SK-N-SH (cell line): ENCODE measurements around the gene FBXO31. TPM values are rescaled to one million over a fixed set of nuclear protein-coding genes. Genes with fewer than 3 reads are reported as not detected.

Experiments
- CTCF ChIA-PET: fragments of 300-600, 350-600 bp; formaldehyde crosslinking; extraction: SDS; loops from one replicate; lab custom pipeline; 2021; lab: Yijun Ruan, JAX
- POLR2A ChIA-PET: fragments of 350-600 bp; sonication (Branson Sonifier 250); formaldehyde crosslinking; extraction: SDS; loops from one replicate; lab custom pipeline; 2020; ENCODE audit warnings: antibody characterized with exemption, inconsistent platforms; lab: Yijun Ruan, JAX
- DNase-seq: peaks from one replicate; pipeline ENCODE4 v3.0.0; 2012
- H2AFZ ChIP-seq: fragments of 200-600 bp; sonication (generic); 2 replicates; pipeline ENCODE4 v1.8.1; 2016; ENCODE audit warnings: antibody characterized with exemption, mild to moderate bottlenecking, low read depth
- H3F3A ChIP-seq: fragments of 200-600 bp; sonication (generic); replicated peaks from 2 replicates; pipeline ENCODE3; 2016; ENCODE audit warnings: antibody characterized with exemption, mild to moderate bottlenecking; ENCODE audit not compliant: insufficient read depth
- H3K27ac ChIP-seq, 2 experiments: fragments of 200-500 bp in 1 of 2; fragments of 200-600 bp in 1 of 2; sonication (Bioruptor generic) in 1 of 2; sonication (generic), shearing (Covaris generic) in 1 of 2; 2 replicates each; pipeline versions ENCODE4 v1.5.1 to v1.6.1; 2014 to 2016; ENCODE audit warnings: low read depth in 2 of 2, inconsistent platforms in 1 of 2, low read length in 1 of 2, mild to moderate bottlenecking in 1 of 2, mixed read lengths in 1 of 2
- H3K27me3 ChIP-seq: fragments of 200-600 bp; sonication (generic), shearing (Covaris generic); 2 replicates; pipeline ENCODE4 v1.6.1; 2016; ENCODE audit warnings: mixed run types; ENCODE audit not compliant: insufficient read depth
- H3K36me3 ChIP-seq, 2 experiments: fragments of 200-500 bp in 1 of 2; fragments of 200-600 bp in 1 of 2; sonication (Bioruptor generic) in 1 of 2; sonication (generic) in 1 of 2; replicated peaks in 1 of 2; 2 replicates each; pipeline versions ENCODE3 to v1.5.1; 2014 to 2016; ENCODE audit warnings: low read length in 1 of 2, mild to moderate bottlenecking in 1 of 2; ENCODE audit not compliant: insufficient read depth in 2 of 2, control insufficient read depth in 1 of 2
- H3K4me1 ChIP-seq, 2 experiments: fragments of 200-500 bp in 1 of 2; fragments of 200-600 bp in 1 of 2; sonication (Bioruptor generic) in 1 of 2; sonication (generic), shearing (Covaris generic) in 1 of 2; 2 replicates each; pipeline versions ENCODE4 v1.5.1 to v1.6.1; 2014 to 2016; ENCODE audit warnings: low read depth in 1 of 2, low read length in 1 of 2, mixed run types in 1 of 2; ENCODE audit not compliant: insufficient read depth in 2 of 2, control insufficient read depth in 1 of 2
- H3K4me2 ChIP-seq: fragments of 200-600 bp; sonication (generic), shearing (Covaris generic); 2 replicates; pipeline ENCODE4 v1.6.1; 2017; ENCODE audit warnings: mixed run types
- H3K4me3 ChIP-seq, 2 experiments: fragments of 200-500 bp in 1 of 2; fragments of 200-600 bp in 1 of 2; sonication (Bioruptor generic) in 1 of 2; sonication (generic), shearing (Covaris generic) in 1 of 2; 2 replicates each; pipeline versions ENCODE4 v1.5.1 to v1.8.1; 2014 to 2016; ENCODE audit warnings: low read depth in 2 of 2, inconsistent platforms in 1 of 2, low read length in 1 of 2, mild to moderate bottlenecking in 1 of 2, mixed read lengths in 1 of 2, moderate library complexity in 1 of 2
- H3K79me2 ChIP-seq: fragments of 200-600 bp; sonication (generic); 2 replicates; pipeline ENCODE4 v1.8.1; 2017; ENCODE audit warnings: mild to moderate bottlenecking; ENCODE audit not compliant: insufficient read depth
- H3K9ac ChIP-seq: fragments of 200-600 bp; sonication (generic); 2 replicates; pipeline ENCODE4 v1.6.1; 2017; ENCODE audit warnings: mixed run types
- H3K9me2 ChIP-seq: fragments of 200-600 bp; sonication (generic); 2 replicates; pipeline ENCODE4 v1.6.1; 2017; ENCODE audit warnings: mixed run types
- H3K9me3 ChIP-seq: fragments of 200-600 bp; sonication (generic); 2 replicates; pipeline ENCODE4 v1.6.1; 2017; ENCODE audit warnings: mixed run types, mild to moderate bottlenecking, moderate library complexity
- H4K20me1 ChIP-seq: fragments of 200-600 bp; sonication (generic); 2 replicates; pipeline ENCODE4 v1.6.1; 2017; ENCODE audit warnings: mild to moderate bottlenecking, mixed run types; ENCODE audit not compliant: insufficient read depth
- ELF1 ChIP-seq: IDR thresholded peaks from 2 replicates; pipeline ENCODE4 v1.4.0; 2012
- EZH2phosphoT487 ChIP-seq: fragments of 200-600 bp; sonication (generic); IDR thresholded peaks from 2 replicates; pipeline ENCODE4 v1.6.1; 2017; ENCODE audit warnings: low read depth, mixed run types, mild to moderate bottlenecking, antibody characterized with exemption, moderate library complexity, borderline replicate concordance
- GATA2 ChIP-seq: sonication (generic); formaldehyde crosslinking; IDR thresholded peaks from 2 replicates; pipeline ENCODE4 v1.5.0; 2020; ENCODE audit warnings: mild to moderate bottlenecking, missing genetic modification reagents
- POLR2AphosphoS5 ChIP-seq: IDR thresholded peaks from 2 replicates; pipeline ENCODE4 v1.6.1; 2012; ENCODE audit warnings: low read depth, low read length
- RAD21 ChIP-seq: IDR thresholded peaks from 2 replicates; pipeline ENCODE4 v1.6.1; 2012; ENCODE audit warnings: mild to moderate bottlenecking, low read length
- RCOR1 ChIP-seq: fragments of 150-350 bp; IDR thresholded peaks from 2 replicates; pipeline ENCODE4 v1.6.1; 2017; ENCODE audit warnings: antibody characterized with exemption, low read length
- SMC3 ChIP-seq: IDR thresholded peaks from 2 replicates; pipeline ENCODE4 v1.6.1; 2012; ENCODE audit warnings: low read depth, low read length, improper control_type of control experiment
- TEAD4 ChIP-seq: IDR thresholded peaks from 2 replicates; pipeline ENCODE4 v1.4.0; 2012; ENCODE audit warnings: mild to moderate bottlenecking, borderline replicate concordance; ENCODE audit not compliant: insufficient read depth
- WGBS: methylation state at CpG from one replicate; pipeline ENCODE4 v1.1.6; 2017; ENCODE audit warnings: low lambda C conversion rate; 5-methylcytosine and 5-hydroxymethylcytosine counted together
- polyA plus RNA-seq, 3 experiments: library from polyadenylated mRNA; depleted of rRNA; stranded (reverse); fragments of >200 nt; gene quantifications; 2 replicates each; pipeline ENCODE4 v1.2.3, GENCODE V29; 2012
- TF ChIP-seq, protein P1 (sequence below): IDR thresholded peaks from 2 replicates; pipeline ENCODE4 v1.4.0; 2012; ENCODE audit warnings: low read depth
- TF ChIP-seq, protein P2 (sequence below): IDR thresholded peaks from 2 replicates; pipeline ENCODE4 v1.6.1; 2012; ENCODE audit warnings: mild to moderate bottlenecking, low read depth, low read length, moderate library complexity
- TF ChIP-seq, protein P3 (sequence below): IDR thresholded peaks from 2 replicates; pipeline ENCODE4 v1.4.0; 2012; ENCODE audit warnings: low read depth, borderline replicate concordance
- TF ChIP-seq, protein P4 (sequence below): fragments of 150-350 bp; IDR thresholded peaks from 2 replicates; pipeline ENCODE4 v1.6.1; 2017; ENCODE audit warnings: antibody characterized with exemption, low read length, low read depth, borderline replicate concordance
- TF ChIP-seq, protein P5 (sequence below): IDR thresholded peaks from 2 replicates; pipeline ENCODE4; 2012

Gene FBXO31
- polyA plus RNA-seq, 1 of the 3 experiments (the other 2 are of a cell fraction) = 14.2 TPM

DNA sequence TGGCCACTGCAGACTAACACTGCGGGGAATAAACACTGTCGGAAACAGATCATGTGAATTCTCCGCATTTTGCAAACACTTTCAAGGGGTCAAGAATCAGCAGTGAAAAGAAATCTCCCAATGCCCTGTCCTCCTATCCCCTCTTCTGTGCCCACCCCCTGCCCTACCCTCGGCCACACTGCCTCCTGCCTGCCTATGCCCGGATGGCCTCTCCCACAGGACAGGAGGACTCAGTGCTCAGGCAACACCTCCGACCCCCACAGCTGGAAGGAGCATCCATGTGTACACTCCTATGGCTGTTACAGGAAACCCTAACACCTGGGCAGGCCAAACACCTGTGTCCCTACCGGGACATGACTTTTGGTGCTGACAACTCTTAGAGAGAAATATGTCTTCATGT lies 24.5 kb downstream of the FBXO31 start:
- H3K4me1 ChIP-seq = peaks cover 9% of the 10 kb centered on the region in 2 experiments; a peak in 2 of 4 replicates
- no peak overlapping the region for H3K4me2 ChIP-seq
- ChIA-PET POLR2A (no interaction called here), CTCF (interaction anchor here (1.6 kb wide), 1 partner anchor 27 kb away, joined by 5 read pairs; no protein-coding TSS in a partner anchor)
- WGBS = 96% methylated on average over 7 of the region's 7 CpGs
- no peaks in the 10 kb centered on the region for H3K27me3 ChIP-seq
- no peaks in the 10 kb centered on the region for H3K9me2 ChIP-seq
- H3F3A ChIP-seq = no peaks in the 10 kb centered on the region
- peaks cover 14% of the 10 kb centered on the region for H3K79me2 ChIP-seq
- no peaks in the 10 kb centered on the region for H3K9me3 ChIP-seq
- H2AFZ ChIP-seq = no peak overlapping the region
- H3K4me3 ChIP-seq = no peak overlapping the region
- no peak overlapping the region for H3K27ac ChIP-seq
- H3K36me3 ChIP-seq = peaks cover 22 to 28% of the 10 kb centered on the region in 2 experiments
- peaks cover 9% of the 10 kb centered on the region for H4K20me1 ChIP-seq
- TF ChIP-seq POLR2AphosphoS5 (no peak), SMC3 (no peak), RCOR1 (no peak), ELF1 (no peak), EZH2phosphoT487 (no peak), RAD21 (no peak), GATA2 (no peak), TEAD4 (no peak)
- TF ChIP-seq, protein P1, sequence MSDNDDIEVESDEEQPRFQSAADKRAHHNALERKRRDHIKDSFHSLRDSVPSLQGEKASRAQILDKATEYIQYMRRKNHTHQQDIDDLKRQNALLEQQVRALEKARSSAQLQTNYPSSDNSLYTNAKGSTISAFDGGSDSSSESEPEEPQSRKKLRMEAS = no peak
- TF ChIP-seq, protein P2, sequence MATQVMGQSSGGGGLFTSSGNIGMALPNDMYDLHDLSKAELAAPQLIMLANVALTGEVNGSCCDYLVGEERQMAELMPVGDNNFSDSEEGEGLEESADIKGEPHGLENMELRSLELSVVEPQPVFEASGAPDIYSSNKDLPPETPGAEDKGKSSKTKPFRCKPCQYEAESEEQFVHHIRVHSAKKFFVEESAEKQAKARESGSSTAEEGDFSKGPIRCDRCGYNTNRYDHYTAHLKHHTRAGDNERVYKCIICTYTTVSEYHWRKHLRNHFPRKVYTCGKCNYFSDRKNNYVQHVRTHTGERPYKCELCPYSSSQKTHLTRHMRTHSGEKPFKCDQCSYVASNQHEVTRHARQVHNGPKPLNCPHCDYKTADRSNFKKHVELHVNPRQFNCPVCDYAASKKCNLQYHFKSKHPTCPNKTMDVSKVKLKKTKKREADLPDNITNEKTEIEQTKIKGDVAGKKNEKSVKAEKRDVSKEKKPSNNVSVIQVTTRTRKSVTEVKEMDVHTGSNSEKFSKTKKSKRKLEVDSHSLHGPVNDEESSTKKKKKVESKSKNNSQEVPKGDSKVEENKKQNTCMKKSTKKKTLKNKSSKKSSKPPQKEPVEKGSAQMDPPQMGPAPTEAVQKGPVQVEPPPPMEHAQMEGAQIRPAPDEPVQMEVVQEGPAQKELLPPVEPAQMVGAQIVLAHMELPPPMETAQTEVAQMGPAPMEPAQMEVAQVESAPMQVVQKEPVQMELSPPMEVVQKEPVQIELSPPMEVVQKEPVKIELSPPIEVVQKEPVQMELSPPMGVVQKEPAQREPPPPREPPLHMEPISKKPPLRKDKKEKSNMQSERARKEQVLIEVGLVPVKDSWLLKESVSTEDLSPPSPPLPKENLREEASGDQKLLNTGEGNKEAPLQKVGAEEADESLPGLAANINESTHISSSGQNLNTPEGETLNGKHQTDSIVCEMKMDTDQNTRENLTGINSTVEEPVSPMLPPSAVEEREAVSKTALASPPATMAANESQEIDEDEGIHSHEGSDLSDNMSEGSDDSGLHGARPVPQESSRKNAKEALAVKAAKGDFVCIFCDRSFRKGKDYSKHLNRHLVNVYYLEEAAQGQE = no peak
- TF ChIP-seq, protein P3, sequence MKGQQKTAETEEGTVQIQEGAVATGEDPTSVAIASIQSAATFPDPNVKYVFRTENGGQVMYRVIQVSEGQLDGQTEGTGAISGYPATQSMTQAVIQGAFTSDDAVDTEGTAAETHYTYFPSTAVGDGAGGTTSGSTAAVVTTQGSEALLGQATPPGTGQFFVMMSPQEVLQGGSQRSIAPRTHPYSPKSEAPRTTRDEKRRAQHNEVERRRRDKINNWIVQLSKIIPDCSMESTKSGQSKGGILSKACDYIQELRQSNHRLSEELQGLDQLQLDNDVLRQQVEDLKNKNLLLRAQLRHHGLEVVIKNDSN = no peak
- TF ChIP-seq, protein P4, sequence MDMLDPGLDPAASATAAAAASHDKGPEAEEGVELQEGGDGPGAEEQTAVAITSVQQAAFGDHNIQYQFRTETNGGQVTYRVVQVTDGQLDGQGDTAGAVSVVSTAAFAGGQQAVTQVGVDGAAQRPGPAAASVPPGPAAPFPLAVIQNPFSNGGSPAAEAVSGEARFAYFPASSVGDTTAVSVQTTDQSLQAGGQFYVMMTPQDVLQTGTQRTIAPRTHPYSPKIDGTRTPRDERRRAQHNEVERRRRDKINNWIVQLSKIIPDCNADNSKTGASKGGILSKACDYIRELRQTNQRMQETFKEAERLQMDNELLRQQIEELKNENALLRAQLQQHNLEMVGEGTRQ = no peak
- TF ChIP-seq, protein P5, sequence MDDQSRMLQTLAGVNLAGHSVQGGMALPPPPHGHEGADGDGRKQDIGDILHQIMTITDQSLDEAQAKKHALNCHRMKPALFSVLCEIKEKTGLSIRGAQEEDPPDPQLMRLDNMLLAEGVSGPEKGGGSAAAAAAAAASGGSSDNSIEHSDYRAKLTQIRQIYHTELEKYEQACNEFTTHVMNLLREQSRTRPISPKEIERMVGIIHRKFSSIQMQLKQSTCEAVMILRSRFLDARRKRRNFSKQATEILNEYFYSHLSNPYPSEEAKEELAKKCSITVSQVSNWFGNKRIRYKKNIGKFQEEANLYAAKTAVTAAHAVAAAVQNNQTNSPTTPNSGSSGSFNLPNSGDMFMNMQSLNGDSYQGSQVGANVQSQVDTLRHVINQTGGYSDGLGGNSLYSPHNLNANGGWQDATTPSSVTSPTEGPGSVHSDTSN = no peak
- no peak overlapping the region for H3K9ac ChIP-seq
- no peak for DNase-seq
